Measurements from ENCODE around the gene PLEKHA3. TPM values are rescaled to one million over a fixed set of nuclear protein-coding genes. Genes with fewer than 3 reads are reported as not detected.
"Not testable (repeated sequence)": the region's sequence is repeated elsewhere in the genome, so short reads cannot be mapped to it uniquely, and the experiment has no call there.

PLEKHA3 gene
- total and polyA plus RNA-seq, 11 donors: 3.0 to 50.4 (median 38.7) TPM

DNA sequence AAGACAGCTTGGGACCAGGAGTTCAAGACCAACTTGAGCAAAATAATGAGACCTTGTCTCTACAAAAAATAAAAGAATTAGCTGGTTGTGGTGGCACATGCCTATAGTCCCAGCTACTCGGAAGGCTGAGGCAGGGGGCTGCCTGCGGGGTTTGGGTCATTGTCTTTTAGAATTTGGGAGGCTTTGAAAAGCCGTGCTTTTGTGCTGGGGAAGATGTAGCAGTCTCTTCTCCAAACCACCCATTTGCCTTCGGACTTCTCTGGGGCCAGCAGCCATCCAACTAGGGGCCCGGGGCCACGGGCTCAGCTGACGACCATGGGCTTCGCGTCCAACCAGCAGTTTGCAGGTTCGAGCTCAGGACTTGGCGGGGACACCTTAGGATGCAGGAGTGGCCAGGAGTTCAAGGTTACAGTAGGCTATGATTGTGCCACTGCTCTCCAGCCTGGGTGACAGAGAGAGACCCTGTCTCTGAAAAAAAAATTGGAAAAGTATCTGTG lies 22.8 kb upstream of the PLEKHA3 start:
- Histone ChIP-seq H3K36me3 (no peaks in the 10 kb centered on the region), H3K27ac (no peak overlapping the region), H3K9me3 (no peaks in the 10 kb centered on the region), H3K4me1 (peaks cover 0 to 4% (median 0%) of the 10 kb centered on the region in 12 donors), H3K27me3 (no peaks in the 10 kb centered on the region), H3K4me3 (no peak overlapping the region)
- intact Hi-C loops (cut with DNase I): no loop called here
- WGBS, 4 donors: 87 to 92% (median 88%) methylated on average over 8 to 11 of the region's 11 CpGs
- DNase-seq (no peak), ATAC-seq (no peak)
- TF ChIP-seq, protein P1, sequence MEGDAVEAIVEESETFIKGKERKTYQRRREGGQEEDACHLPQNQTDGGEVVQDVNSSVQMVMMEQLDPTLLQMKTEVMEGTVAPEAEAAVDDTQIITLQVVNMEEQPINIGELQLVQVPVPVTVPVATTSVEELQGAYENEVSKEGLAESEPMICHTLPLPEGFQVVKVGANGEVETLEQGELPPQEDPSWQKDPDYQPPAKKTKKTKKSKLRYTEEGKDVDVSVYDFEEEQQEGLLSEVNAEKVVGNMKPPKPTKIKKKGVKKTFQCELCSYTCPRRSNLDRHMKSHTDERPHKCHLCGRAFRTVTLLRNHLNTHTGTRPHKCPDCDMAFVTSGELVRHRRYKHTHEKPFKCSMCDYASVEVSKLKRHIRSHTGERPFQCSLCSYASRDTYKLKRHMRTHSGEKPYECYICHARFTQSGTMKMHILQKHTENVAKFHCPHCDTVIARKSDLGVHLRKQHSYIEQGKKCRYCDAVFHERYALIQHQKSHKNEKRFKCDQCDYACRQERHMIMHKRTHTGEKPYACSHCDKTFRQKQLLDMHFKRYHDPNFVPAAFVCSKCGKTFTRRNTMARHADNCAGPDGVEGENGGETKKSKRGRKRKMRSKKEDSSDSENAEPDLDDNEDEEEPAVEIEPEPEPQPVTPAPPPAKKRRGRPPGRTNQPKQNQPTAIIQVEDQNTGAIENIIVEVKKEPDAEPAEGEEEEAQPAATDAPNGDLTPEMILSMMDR (IDR thresholded peaks at IDR 0.05): no peak
- TF ChIP-seq POLR2A (IDR thresholded peaks at IDR 0.05): no peak

DNA sequence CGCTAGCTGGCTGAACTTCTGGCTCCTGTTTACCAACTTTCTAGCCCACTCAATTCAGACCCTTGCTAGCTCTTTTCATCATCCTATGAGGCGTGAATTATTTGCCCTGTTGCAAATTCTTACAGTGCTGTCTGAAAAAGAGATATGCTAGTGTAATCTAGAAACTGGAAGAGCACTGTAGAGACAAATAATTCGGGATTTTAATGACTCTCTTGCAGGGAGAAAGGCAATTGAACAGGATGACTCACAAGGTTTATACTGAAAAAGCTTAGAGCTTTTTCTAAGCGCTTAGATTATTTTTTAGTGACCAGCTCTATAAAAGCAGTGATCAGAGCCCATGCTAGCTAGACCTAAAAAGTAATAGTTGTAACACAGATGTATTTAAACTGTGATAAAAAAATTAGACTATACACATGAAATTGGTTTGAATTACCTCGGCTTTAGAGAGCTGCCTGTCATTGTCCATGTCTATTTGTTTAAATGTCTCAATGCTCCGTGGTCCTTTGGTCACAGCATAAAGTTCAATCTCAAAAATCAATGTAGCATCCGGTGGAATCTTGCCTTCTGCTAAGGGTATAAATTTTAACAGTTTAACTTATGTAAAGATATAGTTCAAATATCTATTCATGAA lies 10.9 kb upstream of the PLEKHA3 start:
- H3K4me1 ChIP-seq: peaks cover 0 to 10% (median 0%) of the 10 kb centered on the region in 12 donors
- H3K9me3 ChIP-seq: no peaks in the 10 kb centered on the region
- TF ChIP-seq POLR2A (IDR thresholded peaks at IDR 0.05): no peak
- TF ChIP-seq, protein P1 (IDR thresholded peaks at IDR 0.05): no peak
- H3K27ac ChIP-seq: no peak overlapping the region
- no peak for DNase-seq
- no peak for ATAC-seq
- intact Hi-C loops (cut with DNase I): no loop called here
- H3K4me3 ChIP-seq: no peak overlapping the region
- 91 to 93% (median 93%) methylated on average over 7 of the region's 7 CpGs for WGBS, 4 donors
- peaks cover 0 to 50% (median 12%) of the 10 kb centered on the region in 9 donors for H3K36me3 ChIP-seq
- H3K27me3 ChIP-seq: no peaks in the 10 kb centered on the region

DNA sequence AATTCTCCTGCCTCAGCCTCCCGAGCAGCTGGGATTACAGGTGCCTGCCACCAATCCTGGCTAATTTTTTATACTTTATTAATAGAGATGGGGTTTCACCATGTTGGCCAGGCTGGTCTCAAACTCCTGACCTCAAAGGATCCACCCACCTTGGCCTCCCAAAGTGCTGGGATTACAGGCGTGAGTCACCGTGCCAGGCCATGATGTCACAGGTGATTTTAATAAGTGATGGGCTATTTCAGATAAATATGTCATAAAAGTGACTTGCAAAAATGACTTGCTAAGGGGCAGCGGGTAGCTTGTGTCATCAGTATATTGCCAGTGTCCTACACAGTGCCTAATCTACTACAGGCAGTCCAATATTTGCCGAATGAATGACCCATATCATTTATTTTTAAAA lies 8.9 kb upstream of the PLEKHA3 start:
- ATAC-seq; H3K9me3 ChIP-seq; H3K4me3 ChIP-seq; H3K27ac ChIP-seq; H3K27me3 ChIP-seq; DNase-seq; intact Hi-C loops (cut with DNase I): not testable (repeated sequence)
- Histone ChIP-seq H3K4me1 (peaks cover 0 to 13% (median 0%) of the 10 kb centered on the region in 12 donors), H3K36me3 (peaks cover 0 to 30% (median 2%) of the 10 kb centered on the region in 9 donors)
- 93 to 98% (median 95%) methylated on average over 5 of the region's 5 CpGs for WGBS, 4 donors

DNA sequence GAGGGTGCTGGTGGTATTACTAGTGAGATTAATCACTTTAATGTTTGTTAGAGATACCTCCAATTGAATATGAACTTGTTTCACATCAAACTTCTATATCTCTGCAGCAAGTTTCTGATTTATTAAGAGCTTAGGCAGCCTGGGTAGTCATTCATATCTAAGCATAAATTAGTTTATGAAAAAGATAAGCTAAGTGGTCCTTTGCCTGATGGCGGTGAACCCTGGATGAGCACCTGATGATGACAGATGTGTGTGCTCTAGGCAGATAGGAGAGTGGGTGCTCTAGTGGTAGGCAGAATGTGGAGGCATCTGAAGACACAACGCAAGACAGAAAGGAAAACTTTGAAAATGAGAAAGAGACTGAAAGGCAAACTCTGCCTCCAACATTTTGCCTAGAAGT lies 6.9 kb upstream of the PLEKHA3 start:
- no peaks in the 10 kb centered on the region for H3K9me3 ChIP-seq
- no peak overlapping the region for H3K27ac ChIP-seq
- H3K4me1 ChIP-seq: peaks cover 0 to 21% (median 6%) of the 10 kb centered on the region in 12 donors
- no peak for TF ChIP-seq POLR2A (IDR thresholded peaks at IDR 0.05)
- TF ChIP-seq, protein P1 (IDR thresholded peaks at IDR 0.05): no peak
- H3K36me3 ChIP-seq: peaks cover 0 to 14% (median 2%) of the 10 kb centered on the region in 9 donors
- H3K27me3 ChIP-seq: no peaks in the 10 kb centered on the region
- ATAC-seq: no peak
- no peak overlapping the region for H3K4me3 ChIP-seq
- 76 to 85% (median 81%) methylated on average over 2 of the region's 2 CpGs for WGBS, 4 donors
- no peak for DNase-seq
- intact Hi-C loops (cut with DNase I): no loop called here

All from heart left ventricle (tissue), 16 donors.